Right lobe of liver (tissue), 4 donors: Measurements from ENCODE around the gene CLEC2L.

Experiments used
- CTCF ChIP-seq, 4 donors: fragments of 200-600 bp in 3 of 4; fragments of 450-650 bp in 1 of 4; IDR thresholded peaks; one replicate each; pipeline versions ENCODE4 v1.5.1 to v1.8.0; 2016 to 2022; ENCODE audit warnings: antibody characterized with exemption in 4 of 4, mild to moderate bottlenecking in 2 of 4
- POLR2A ChIP-seq: fragments of 450-650 bp; IDR thresholded peaks from one replicate; pipeline ENCODE4 v1.6.1; 2017; ENCODE audit warnings: antibody characterized with exemption, mild to moderate bottlenecking
- donor health status: DM: no; HTN: no; CAD: no.
- donor health status: DM: no; HTN: no; CAD: no.
- donor health status: DM: no; HTN: yes; CAD: no.

- TF ChIP-seq CTCF (IDR thresholded peaks at IDR 0.05) (no peak), POLR2A (no peak)
Measured at GRCh38 chr7:139521439-139521838, 2.0 kb upstream of the CLEC2L start.
